Measurements from ENCODE around the gene CBFB.

GRCh38 chr16:67150047-67150832 is 121.3 kb downstream of the CBFB start:
- TF ChIP-seq CTCF (IDR thresholded peaks at IDR 0.05; ENCODE audit: low read depth, low read length), result no peak
- TF ChIP-seq EZH2phosphoT487 (IDR thresholded peaks at IDR 0.05; ENCODE audit: low read depth), result no peak

Data from OCI-LY3 (cell line).